LoVo (cell line): ENCODE results near the gene CBFA2T3.
"Not testable (repeated sequence)": the region's sequence is repeated elsewhere in the genome, so short reads cannot be mapped to it uniquely, and the experiment has no call there.

Experiments
- DNase-seq: peaks from one replicate; pipeline ENCODE4 v3.0.0-alpha.2; 2016; ENCODE audit warnings: low spot score

Gene CBFA2T3

GRCh38 chr16:88906535-88907105, 70.4 kb downstream of the CBFA2T3 start:
- no peak for DNase-seq

DNA sequence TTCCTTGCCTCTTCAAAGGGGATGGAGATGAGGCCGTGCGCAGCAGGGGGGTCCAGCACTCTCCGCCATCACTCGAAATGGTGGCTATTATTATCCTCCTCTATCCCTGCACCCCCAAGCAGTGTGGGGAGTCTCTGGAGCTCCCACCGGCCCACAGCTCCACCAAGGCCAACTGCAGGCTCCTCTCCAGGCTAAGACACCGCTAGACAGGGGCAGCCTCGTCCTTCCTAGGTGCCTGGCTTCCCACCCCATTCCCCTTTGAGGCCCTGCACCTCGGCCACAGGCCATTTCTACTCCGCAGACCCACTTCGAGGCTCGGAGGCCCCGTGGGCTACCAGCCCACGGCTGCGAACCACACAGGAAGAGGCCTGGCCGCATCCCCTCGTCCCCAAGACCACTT, 71.0 kb downstream of the CBFA2T3 start:
- DNase-seq = no peak

DNA sequence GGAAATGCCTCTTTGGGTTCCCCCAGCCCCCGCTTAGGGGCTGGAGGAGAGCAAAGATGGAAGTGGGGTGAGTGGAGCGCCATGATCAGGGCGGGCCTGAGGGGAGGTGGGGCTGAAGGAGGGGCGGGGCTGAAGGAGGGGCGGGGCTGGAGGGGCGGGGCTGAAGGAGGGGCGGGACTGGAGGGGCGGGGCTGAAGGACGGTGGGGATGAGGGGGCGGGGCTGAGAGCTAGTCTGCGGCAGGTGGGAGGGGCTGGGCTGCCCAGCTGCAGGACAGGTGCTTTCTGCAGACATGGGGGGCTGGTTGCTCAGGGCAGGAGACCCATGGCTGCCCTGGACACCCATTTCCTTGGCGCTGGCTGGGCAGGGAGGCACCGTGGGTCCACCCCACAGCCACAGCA, 71.4 kb downstream of the CBFA2T3 start:
- DNase-seq = no peak

GRCh38 chr16:88904676-88905365, 72.2 kb downstream of the CBFA2T3 start:
- DNase-seq = no peak

- no peak for DNase-seq
These were observed 73.7 kb downstream of the CBFA2T3 start for GRCh38 chr16:88903267-88903666.

GRCh38 chr16:88902744-88903143, 74.3 kb downstream of the CBFA2T3 start:
- no peak for DNase-seq

GRCh38 chr16:88901718-88902337, 75.2 kb downstream of the CBFA2T3 start:
- DNase-seq = no peak

DNA sequence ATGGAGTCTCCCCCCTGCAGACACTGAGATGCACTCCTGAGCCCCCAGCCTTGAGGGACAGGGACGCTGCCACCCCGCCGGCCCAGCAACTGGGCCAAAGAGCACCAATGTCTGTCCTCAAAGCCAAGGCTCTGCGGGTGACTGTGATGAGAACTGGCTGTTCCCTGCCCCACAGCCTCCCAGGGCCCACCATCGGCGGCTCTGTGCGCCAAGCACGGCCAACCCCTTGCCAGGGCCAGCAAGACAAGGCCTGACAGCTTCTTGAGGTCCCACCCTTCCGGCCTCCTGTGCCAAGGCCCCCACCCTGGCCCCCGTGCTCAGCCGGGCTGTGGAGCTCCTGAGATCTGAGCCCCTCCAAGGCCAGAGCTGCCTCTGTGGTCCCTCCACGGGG, 76.3 kb downstream of the CBFA2T3 start:
- DNase-seq = no peak

DNA sequence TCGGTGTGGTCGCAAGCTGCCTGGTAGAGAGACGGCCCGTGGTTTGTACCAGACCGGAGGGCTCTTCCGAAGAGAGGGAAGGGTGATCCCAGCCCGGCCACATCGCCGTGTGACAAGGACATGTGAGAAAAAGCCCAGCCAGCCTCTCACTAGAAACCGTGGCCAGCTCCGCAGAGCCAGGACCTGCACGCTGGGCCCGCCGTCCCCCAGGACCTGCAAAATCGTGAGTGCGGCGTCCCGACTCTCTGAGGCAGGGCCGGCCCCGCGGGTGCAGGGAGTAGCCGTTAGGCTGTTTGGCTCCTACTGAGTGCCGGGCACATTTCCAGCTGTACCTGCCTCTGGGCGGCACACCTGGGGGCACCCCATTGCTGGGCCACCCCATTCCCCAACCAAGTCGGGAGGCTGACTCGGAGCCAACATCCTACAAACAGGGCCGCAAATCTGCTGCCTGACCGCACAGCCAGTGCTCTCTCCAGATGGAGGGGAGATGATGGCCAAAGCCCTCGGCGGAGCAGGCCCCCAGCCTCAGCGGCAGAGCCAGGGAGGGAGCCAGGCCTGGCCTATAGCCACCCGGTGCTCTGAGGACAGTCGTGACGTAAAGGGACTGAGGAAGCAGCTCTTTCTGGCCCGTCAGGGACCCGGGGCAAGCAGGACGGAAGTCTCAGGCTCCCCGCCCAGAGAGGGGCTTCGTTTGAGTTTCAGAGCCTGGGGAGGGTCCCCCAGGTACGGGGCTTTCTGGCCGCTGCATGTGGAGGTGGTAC, 76.9 kb downstream of the CBFA2T3 start:
- DNase-seq = no peak

DNA sequence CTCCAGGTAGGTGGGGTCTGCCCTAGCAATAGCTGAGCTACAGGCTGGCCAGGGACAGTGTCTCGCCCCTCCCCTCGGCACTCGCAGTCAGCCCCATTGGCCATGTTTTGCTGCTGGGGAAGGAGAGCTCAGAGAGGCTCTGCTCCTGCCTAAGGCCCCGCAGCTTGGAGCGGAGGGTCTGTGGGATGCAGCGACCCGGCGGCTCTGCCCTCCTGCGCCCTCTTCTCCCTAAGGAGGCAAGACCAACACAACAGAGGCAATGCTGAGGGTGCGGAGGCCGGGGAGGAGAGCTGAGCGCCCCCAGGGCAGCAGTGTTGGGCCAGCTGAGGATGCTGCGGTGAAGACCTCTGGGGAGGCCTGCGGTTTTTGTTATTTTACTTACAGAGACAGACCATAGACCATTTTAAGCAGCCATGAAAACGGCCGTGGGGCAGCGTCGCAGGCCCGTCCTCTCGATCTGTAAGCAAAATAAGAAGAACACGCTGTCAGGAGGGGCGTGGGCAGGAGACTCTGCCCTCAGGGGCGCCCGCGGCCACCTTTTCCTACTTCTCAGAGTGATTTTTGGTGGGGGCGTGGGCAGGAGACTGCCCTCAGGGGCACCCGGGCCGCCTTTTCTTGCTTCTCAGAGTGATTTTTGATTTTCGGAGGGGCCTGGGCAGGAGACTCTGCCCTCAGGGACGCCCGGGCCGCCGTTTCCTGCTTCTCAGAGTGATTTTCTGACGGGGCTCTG, 79.1 kb downstream of the CBFA2T3 start:
- no peak for DNase-seq

- DNase-seq = no peak
These were observed 80.6 kb downstream of the CBFA2T3 start for GRCh38 chr16:88896238-88897070.

DNA sequence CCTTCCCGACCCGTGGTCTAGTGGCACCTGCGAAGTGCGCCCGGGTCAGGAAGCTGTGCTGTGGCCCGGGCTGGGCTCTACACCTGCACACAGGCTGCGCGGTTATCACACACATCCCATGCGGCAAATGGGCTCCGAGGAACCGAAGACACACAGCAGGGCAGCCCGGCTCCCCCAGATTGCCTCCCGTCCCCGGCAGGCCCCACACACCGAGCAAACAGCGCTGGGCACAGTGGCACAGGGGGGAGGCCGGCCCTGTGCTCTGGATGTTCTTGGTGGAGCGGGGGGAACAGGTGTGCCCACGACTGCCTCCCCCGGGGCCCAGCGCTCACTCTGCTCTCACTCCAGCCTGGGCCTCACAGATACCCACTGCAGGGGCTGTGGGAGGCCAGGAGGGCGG, 81.7 kb downstream of the CBFA2T3 start:
- no peak for DNase-seq

GRCh38 chr16:88894681-88895300, 82.2 kb downstream of the CBFA2T3 start:
- no peak for DNase-seq

DNA sequence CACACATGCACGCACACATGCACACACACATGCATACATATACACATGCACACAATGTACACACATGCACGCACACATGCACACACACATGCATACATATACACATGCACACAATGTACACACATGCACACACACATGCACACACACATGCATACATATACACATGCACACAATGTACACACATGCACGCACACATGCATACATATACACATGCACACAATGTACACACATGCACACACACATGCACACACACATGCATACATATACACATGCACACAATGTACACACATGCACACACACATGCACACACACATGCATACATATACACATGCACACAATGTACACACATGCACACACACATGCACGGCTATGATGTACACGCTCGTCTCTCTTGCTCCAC, 82.7 kb downstream of the CBFA2T3 start:
- not testable (repeated sequence) for DNase-seq

DNA sequence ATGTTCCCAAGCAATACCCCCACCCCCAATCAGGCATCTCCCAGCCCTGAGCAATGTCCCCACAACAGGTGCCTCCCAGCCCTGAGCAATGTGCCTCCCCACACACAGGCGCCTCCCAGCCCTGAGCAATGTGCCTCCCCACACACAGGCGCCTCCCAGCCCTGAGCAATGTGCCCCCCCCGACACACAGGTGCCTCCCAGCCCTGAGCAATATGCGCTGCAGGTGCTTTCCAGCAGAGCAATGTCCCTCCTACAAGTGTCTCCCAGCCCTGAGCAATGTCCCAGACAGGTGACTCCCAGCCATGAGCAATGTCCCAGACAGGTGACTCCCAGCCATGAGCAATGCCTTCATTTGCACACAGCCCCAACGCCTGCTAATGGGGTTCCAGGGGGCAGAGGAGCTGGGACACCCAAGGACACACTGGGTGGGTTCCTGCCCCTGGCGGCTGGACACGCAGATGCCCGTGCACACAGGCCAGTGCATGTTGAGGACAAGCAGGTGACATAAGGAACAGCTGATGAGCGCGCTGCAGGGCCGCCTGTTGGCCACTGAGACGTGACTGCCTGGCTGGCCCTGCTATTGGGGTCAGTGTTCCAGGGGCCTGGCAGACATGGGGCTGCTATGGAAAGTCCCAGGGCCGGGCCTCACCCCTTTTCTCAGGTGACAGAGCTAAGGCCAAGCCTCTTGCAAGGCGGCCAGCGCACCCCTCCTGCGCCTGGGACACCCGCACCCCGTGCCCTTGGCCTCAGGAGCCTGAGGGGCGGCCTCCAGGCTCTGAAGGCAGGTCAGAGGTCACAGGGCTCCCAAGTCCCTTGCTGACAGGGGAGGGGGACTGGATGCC, 83.7 kb downstream of the CBFA2T3 start:
- DNase-seq = no peak

GRCh38 chr16:88892065-88892464, 84.9 kb downstream of the CBFA2T3 start:
- DNase-seq = no peak

GRCh38 chr16:88891083-88891482, 85.9 kb downstream of the CBFA2T3 start:
- DNase-seq = no peak

DNA sequence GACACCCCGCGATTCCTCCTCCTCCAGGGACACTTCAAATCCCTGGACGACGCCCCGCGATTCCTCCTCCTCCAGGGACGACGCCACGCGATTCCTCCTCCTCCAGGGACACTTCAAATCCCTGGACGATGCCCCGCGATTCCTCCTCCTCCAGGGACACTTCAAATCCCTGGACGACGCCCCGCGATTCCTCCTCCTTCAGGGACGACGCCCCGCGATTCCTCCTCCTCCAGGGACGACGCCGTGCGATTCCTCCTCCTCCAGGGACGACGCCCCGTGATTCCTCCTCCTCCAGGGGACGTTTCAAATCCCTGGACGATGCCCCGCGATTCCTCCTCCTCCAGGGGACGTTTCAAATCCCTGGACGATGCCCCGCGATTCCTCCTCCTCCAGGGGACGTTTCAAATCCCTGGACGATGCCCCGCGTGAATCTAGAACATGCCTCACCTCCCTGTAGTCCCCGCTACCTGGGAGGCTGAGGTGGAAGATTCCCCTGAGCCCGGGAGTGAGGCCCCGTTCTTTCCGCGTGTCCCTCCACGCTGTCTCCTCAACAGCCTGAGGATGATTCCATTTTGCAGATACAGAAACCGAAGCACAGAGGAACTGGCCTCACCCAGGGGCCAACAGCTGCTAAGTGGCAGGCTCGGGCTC, 87.2 kb downstream of the CBFA2T3 start:
- DNase-seq = not testable (repeated sequence)
